Measurements from ENCODE around the gene GPRIN1. TPM values are rescaled to one million over a fixed set of nuclear protein-coding genes. Genes with fewer than 3 reads are reported as not detected.

The GPRIN1 gene
- polyA plus RNA-seq, 2 donors = 0.43 to 0.72 TPM

DNA sequence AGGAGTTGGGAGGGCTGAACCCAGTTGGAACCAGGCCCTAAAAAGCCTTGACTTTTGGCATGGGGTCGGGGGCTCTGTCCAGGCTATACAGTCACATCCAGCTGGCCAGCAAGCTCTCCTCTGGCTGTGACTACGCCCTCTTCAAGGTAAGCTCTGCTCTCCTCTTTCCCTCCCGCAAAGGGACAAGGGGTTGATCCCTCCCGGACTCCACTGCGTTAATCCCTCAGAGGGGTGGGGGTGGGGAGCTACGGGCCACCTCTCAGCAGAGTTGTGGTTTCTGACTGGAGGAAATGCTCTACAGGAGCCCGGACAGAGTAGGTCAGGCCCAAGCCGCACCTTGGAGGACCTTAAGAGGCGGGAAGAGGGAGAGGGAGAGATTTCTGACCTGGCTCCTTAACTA is 34.3 kb upstream of the GPRIN1 start:
- H3K4me1 ChIP-seq (ENCODE audit: control insufficient read depth in 2 of 2, insufficient read depth in 2 of 2, low read length in 1 of 2) = peaks cover 7 to 12% of the 10 kb centered on the region in 2 donors
- H3K27me3 ChIP-seq (ENCODE audit: control insufficient read depth in 1 of 2, insufficient read depth in 2 of 2, low read length in 2 of 2) = no peaks in the 10 kb centered on the region
- no peak overlapping the region for H3K4me3 ChIP-seq (ENCODE audit: low read depth in 1 of 2, low read length in 2 of 2)
- no peak overlapping the region for H3K27ac ChIP-seq (ENCODE audit: low read depth in 2 of 2, low read length in 1 of 2)
- no peaks in the 10 kb centered on the region for H3K9me3 ChIP-seq (ENCODE audit: control insufficient read depth in 2 of 2, insufficient read depth in 1 of 2, low read depth in 1 of 2, low read length in 1 of 2)
- no peaks in the 10 kb centered on the region for H3K36me3 ChIP-seq (ENCODE audit: control insufficient read depth in 2 of 2, insufficient read depth in 2 of 2, low read length in 1 of 2)
- WGBS, 2 donors = 73 to 74% methylated on average over 9 of the region's 9 CpGs

DNA sequence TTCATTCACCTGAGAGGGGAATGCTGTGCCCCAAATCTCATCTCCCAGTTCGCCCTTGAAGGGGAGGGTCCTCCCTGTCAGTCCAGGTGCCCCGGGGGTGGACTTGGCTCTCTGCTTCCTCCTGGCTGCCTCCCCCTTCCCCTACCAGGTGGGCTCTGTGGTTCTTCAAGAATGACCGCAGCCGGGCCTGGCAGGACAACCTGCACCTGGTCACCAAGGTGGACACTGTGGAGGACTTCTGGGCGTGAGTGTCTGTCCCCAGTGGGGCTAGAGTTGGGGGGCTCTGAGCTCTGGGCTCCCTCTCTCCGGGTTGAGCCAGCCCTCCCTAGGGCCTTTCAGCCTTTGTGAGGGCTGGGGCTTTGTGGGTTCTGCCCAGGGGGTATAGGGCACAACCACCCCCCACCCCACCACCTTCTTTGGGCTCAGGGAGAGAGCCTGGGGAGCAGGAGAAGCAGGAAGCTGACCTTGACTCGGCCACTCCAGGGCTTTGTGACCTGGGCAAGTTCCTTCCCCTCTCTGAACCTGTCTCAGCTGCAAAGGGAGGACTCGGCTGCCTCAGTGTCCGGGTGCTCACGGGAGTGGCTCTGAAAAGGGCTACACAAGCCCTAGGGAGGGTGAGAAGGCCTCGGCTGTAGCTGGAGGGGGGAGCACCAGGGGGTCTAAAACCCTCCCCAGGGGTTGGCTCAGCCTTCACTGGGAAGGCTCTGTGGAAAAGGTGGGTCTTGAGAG is 33.7 kb upstream of the GPRIN1 start:
- Histone ChIP-seq H3K4me1 (ENCODE audit: control insufficient read depth in 2 of 2, insufficient read depth in 2 of 2, low read length in 1 of 2) (peaks cover 7 to 12% of the 10 kb centered on the region in 2 donors), H3K27ac (ENCODE audit: low read depth in 2 of 2, low read length in 1 of 2) (no peak overlapping the region), H3K4me3 (ENCODE audit: low read depth in 1 of 2, low read length in 2 of 2) (no peak overlapping the region), H3K27me3 (ENCODE audit: control insufficient read depth in 1 of 2, insufficient read depth in 2 of 2, low read length in 2 of 2) (no peaks in the 10 kb centered on the region), H3K36me3 (ENCODE audit: control insufficient read depth in 2 of 2, insufficient read depth in 2 of 2, low read length in 1 of 2) (no peaks in the 10 kb centered on the region), H3K9me3 (ENCODE audit: control insufficient read depth in 2 of 2, insufficient read depth in 1 of 2, low read depth in 1 of 2, low read length in 1 of 2) (no peaks in the 10 kb centered on the region)
- WGBS, 2 donors = 84 to 87% methylated on average over 11 of the region's 11 CpGs

DNA sequence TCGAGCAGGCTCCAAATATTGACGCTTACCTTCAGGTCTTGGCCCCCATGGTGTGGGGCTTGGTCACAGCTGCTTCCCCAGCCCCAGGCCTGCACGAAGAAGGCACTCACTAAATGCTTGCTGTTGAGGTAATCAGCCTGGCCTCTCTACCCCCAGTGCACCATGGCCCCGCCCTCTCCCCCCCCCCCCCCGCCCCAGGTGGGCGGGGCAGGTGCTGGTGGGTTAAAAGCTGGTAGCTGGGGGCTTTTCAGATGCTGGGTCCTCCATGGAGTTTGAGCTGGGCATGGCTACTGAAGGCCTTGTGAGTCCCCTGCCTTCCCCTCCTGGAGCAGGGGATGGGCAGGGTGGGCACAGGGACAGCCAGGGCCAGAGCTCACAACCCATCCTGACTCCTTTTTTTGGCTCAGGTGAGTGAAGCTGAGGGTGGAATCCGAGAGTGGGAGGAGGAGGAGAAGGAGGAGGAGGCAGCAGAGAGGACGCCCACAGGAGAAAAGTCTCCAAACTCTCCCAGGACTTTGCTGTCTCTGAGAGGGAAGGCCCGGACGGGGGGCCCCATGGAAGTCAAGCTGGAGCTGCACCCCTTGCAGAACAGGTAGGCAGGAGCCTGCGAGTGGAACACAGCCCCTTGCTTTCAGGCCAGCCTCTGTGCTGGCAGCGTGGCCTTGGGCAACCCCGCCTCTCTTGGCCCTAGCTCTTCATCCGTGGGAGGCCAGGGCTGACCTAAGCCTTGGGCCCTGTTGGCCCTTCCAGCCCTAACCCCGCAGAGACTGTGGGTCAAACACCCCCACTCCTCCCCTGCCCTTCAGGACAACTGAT is 32.9 kb upstream of the GPRIN1 start:
- 47 to 50% methylated on average over 12 to 15 of the region's 15 CpGs for WGBS, 2 donors
- H3K9me3 ChIP-seq (ENCODE audit: control insufficient read depth in 2 of 2, insufficient read depth in 1 of 2, low read depth in 1 of 2, low read length in 1 of 2) = no peaks in the 10 kb centered on the region
- no peak overlapping the region for H3K4me3 ChIP-seq (ENCODE audit: low read depth in 1 of 2, low read length in 2 of 2)
- no peaks in the 10 kb centered on the region for H3K36me3 ChIP-seq (ENCODE audit: control insufficient read depth in 2 of 2, insufficient read depth in 2 of 2, low read length in 1 of 2)
- H3K4me1 ChIP-seq (ENCODE audit: control insufficient read depth in 2 of 2, insufficient read depth in 2 of 2, low read length in 1 of 2) = peaks cover 2 to 6% of the 10 kb centered on the region in 2 donors
- no peak overlapping the region for H3K27ac ChIP-seq (ENCODE audit: low read depth in 2 of 2, low read length in 1 of 2)
- H3K27me3 ChIP-seq (ENCODE audit: control insufficient read depth in 1 of 2, insufficient read depth in 2 of 2, low read length in 2 of 2) = no peaks in the 10 kb centered on the region

DNA sequence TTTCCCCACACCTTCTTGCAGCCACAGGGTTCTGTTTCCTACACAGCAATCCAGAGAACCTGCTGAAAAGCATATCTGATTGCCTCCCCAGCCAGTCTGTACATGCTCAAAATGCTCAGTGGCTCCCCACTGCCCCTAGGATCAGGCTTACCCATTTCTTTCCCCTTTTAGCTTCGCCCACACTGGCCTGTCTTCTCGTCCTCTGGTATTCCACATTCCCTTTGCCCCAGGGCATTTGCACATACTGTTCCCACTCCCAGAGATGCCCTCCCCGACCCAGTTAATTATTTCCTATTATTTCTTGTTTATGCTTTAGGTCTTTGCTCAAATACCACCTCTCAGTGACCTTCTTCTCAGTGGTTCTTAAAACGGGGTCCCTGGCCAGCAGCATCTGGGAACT is 30.7 kb upstream of the GPRIN1 start:
- Histone ChIP-seq H3K36me3 (ENCODE audit: control insufficient read depth in 2 of 2, insufficient read depth in 2 of 2, low read length in 1 of 2) (no peaks in the 10 kb centered on the region), H3K4me3 (ENCODE audit: low read depth in 1 of 2, low read length in 2 of 2) (no peak overlapping the region), H3K9me3 (ENCODE audit: control insufficient read depth in 2 of 2, insufficient read depth in 1 of 2, low read depth in 1 of 2, low read length in 1 of 2) (no peaks in the 10 kb centered on the region), H3K4me1 (ENCODE audit: control insufficient read depth in 2 of 2, insufficient read depth in 2 of 2, low read length in 1 of 2) (peaks cover 0 to 3% of the 10 kb centered on the region in 2 donors), H3K27me3 (ENCODE audit: control insufficient read depth in 1 of 2, insufficient read depth in 2 of 2, low read length in 2 of 2) (no peaks in the 10 kb centered on the region), H3K27ac (ENCODE audit: low read depth in 2 of 2, low read length in 1 of 2) (no peak overlapping the region)
- 69 to 75% methylated on average over 4 of the region's 4 CpGs for WGBS, 2 donors

DNA sequence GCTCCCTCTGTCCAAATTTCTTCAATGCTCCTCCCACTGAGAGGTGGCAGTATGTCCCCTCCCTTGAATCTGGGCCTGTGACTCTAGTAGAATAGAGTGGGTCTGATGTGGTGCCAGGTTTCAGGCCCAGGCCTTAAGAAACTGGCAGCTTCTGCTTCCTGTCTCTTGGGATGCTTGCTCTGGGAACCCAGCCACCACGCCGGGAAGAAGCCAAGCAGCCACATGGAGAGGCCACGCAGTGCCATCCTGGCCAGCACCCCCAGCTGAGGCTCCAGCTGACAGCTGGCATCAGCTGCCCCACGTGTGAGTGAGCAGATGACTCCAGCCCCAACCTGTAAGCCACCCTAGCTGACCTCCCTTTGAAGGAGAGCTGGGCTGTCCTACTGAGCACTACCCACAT is 30.0 kb upstream of the GPRIN1 start:
- Histone ChIP-seq H3K4me1 (ENCODE audit: control insufficient read depth in 2 of 2, insufficient read depth in 2 of 2, low read length in 1 of 2) (peaks cover 0 to 3% of the 10 kb centered on the region in 2 donors), H3K4me3 (ENCODE audit: low read depth in 1 of 2, low read length in 2 of 2) (no peak overlapping the region), H3K27me3 (ENCODE audit: control insufficient read depth in 1 of 2, insufficient read depth in 2 of 2, low read length in 2 of 2) (no peaks in the 10 kb centered on the region), H3K36me3 (ENCODE audit: control insufficient read depth in 2 of 2, insufficient read depth in 2 of 2, low read length in 1 of 2) (no peaks in the 10 kb centered on the region), H3K27ac (ENCODE audit: low read depth in 2 of 2, low read length in 1 of 2) (no peak overlapping the region), H3K9me3 (ENCODE audit: control insufficient read depth in 2 of 2, insufficient read depth in 1 of 2, low read depth in 1 of 2, low read length in 1 of 2) (peaks cover 0 to 3% of the 10 kb centered on the region in 2 donors)
- 30 to 50% methylated on average over 4 of the region's 4 CpGs for WGBS, 2 donors

DNA sequence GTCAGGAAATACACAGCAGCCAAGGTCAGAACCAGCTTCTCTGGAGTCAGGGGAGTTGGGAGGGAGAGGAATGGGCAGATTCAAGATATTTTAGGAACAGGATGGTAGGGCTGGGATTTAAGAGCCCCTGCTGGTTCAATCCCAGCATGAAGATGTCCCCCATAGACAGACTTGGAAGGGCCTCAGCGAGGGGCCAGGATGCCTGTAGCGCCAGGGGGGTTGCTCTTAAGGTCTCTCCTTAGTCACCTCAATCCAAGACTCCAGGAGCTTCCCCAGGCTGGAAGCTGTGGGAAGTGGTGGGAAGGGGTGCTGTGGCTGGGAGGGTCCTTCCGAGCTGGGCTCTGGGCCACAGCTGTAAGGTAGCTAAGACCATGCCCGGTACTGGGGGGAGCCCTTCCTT is 29.3 kb upstream of the GPRIN1 start:
- H3K27me3 ChIP-seq (ENCODE audit: control insufficient read depth in 1 of 2, insufficient read depth in 2 of 2, low read length in 2 of 2) = no peaks in the 10 kb centered on the region
- 54 to 68% methylated on average over 3 to 4 of the region's 4 CpGs for WGBS, 2 donors
- no peaks in the 10 kb centered on the region for H3K4me1 ChIP-seq (ENCODE audit: control insufficient read depth in 2 of 2, insufficient read depth in 2 of 2, low read length in 1 of 2)
- H3K9me3 ChIP-seq (ENCODE audit: control insufficient read depth in 2 of 2, insufficient read depth in 1 of 2, low read depth in 1 of 2, low read length in 1 of 2) = peaks cover 0 to 3% of the 10 kb centered on the region in 2 donors
- H3K27ac ChIP-seq (ENCODE audit: low read depth in 2 of 2, low read length in 1 of 2) = no peak overlapping the region
- H3K36me3 ChIP-seq (ENCODE audit: control insufficient read depth in 2 of 2, insufficient read depth in 2 of 2, low read length in 1 of 2) = no peaks in the 10 kb centered on the region
- no peak overlapping the region for H3K4me3 ChIP-seq (ENCODE audit: low read depth in 1 of 2, low read length in 2 of 2)

DNA sequence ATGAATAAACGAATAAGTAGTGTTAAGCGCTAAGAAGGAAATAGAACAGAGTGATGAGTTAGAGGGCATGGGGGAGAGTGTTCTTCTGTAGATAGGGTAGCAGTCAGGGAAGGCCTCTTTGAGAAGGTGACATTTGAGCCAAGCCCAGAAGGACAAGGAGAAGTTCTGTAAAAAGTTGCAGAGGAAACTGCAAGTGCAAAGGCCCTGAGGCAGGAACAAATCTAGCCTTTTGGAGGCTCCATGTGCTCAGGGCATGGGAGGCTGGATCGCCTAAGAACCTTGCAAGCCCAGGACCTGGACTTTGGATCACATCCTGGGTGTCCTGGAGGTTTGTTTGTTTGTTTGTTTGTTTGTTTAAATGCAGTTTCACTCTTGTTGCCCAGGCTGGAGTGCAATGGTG is 28.5 kb upstream of the GPRIN1 start:
- H3K9me3 ChIP-seq (ENCODE audit: control insufficient read depth in 2 of 2, insufficient read depth in 1 of 2, low read depth in 1 of 2, low read length in 1 of 2) = peaks cover 0 to 3% of the 10 kb centered on the region in 2 donors
- no peaks in the 10 kb centered on the region for H3K27me3 ChIP-seq (ENCODE audit: control insufficient read depth in 1 of 2, insufficient read depth in 2 of 2, low read length in 2 of 2)
- H3K4me3 ChIP-seq (ENCODE audit: low read depth in 1 of 2, low read length in 2 of 2) = no peak overlapping the region
- H3K4me1 ChIP-seq (ENCODE audit: control insufficient read depth in 2 of 2, insufficient read depth in 2 of 2, low read length in 1 of 2) = no peaks in the 10 kb centered on the region
- WGBS, 2 donors = 95 to 100% methylated on average over 3 of the region's 3 CpGs
- H3K36me3 ChIP-seq (ENCODE audit: control insufficient read depth in 2 of 2, insufficient read depth in 2 of 2, low read length in 1 of 2) = no peaks in the 10 kb centered on the region
- H3K27ac ChIP-seq (ENCODE audit: low read depth in 2 of 2, low read length in 1 of 2) = no peak overlapping the region

DNA sequence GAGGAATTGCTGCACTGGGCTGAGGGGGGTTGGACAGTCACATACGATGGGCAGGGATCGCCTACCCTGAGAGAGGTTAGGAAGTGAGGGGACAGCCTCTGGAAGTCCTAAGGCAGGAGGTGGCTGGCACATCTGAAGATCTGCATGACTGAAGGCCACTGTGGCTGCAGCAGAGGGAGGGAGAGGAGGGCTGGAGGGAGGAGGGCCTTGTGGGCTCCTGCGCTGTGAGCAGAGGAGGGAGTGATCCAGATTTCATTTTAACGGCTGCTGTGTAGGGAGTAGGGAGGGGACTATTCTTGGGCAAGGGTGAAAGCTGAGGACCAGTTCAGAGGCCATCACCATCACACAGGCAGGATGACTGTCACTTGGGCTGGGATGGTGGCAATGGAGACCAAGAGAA is 27.6 kb upstream of the GPRIN1 start:
- Histone ChIP-seq H3K9me3 (ENCODE audit: control insufficient read depth in 2 of 2, insufficient read depth in 1 of 2, low read depth in 1 of 2, low read length in 1 of 2) (peaks cover 0 to 3% of the 10 kb centered on the region in 2 donors), H3K27me3 (ENCODE audit: control insufficient read depth in 1 of 2, insufficient read depth in 2 of 2, low read length in 2 of 2) (no peaks in the 10 kb centered on the region), H3K27ac (ENCODE audit: low read depth in 2 of 2, low read length in 1 of 2) (no peak overlapping the region), H3K4me1 (ENCODE audit: control insufficient read depth in 2 of 2, insufficient read depth in 2 of 2, low read length in 1 of 2) (no peaks in the 10 kb centered on the region), H3K4me3 (ENCODE audit: low read depth in 1 of 2, low read length in 2 of 2) (no peak overlapping the region), H3K36me3 (ENCODE audit: control insufficient read depth in 2 of 2, insufficient read depth in 2 of 2, low read length in 1 of 2) (no peaks in the 10 kb centered on the region)
- WGBS, 2 donors = 52 to 62% methylated on average over 4 of the region's 4 CpGs

DNA sequence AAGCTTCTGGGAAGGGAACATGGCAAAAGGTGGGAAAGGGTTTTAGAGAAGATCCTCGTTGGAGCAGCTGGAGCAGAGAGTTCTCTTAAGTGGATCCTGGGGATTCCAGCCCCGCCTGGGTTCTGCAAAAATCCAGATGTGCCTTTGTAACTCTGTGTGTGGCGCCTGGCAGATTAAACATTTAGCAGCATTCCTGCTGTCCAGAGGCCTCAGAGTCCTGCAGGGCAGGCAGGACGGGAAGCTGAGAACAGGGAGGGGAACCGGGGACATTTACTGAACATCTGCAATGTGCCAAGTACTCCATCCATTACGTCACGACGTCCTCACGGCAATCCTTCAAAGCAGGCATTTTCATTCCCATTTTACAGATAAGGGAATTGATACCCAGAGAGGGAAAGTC is 26.5 kb upstream of the GPRIN1 start:
- 42 to 45% methylated on average over 9 of the region's 9 CpGs for WGBS, 2 donors
- H3K4me3 ChIP-seq (ENCODE audit: low read depth in 1 of 2, low read length in 2 of 2) = no peak overlapping the region
- no peaks in the 10 kb centered on the region for H3K4me1 ChIP-seq (ENCODE audit: control insufficient read depth in 2 of 2, insufficient read depth in 2 of 2, low read length in 1 of 2)
- H3K27ac ChIP-seq (ENCODE audit: low read depth in 2 of 2, low read length in 1 of 2) = no peak overlapping the region
- no peaks in the 10 kb centered on the region for H3K36me3 ChIP-seq (ENCODE audit: control insufficient read depth in 2 of 2, insufficient read depth in 2 of 2, low read length in 1 of 2)
- peaks cover 0 to 3% of the 10 kb centered on the region in 2 donors for H3K9me3 ChIP-seq (ENCODE audit: control insufficient read depth in 2 of 2, insufficient read depth in 1 of 2, low read depth in 1 of 2, low read length in 1 of 2)
- H3K27me3 ChIP-seq (ENCODE audit: control insufficient read depth in 1 of 2, insufficient read depth in 2 of 2, low read length in 2 of 2) = no peaks in the 10 kb centered on the region
